Measurements from ENCODE around the gene CPA2. TPM values are rescaled to one million over a fixed set of nuclear protein-coding genes. Genes with fewer than 3 reads are reported as not detected.

Gene CPA2
- total RNA-seq, 1 donor: not detected

Other genes with a start within 250 kb of the CPA2 start
- gene ZC3HC1, start 215.5 kb upstream of the CPA2 start, total RNA-seq: 4.9 TPM
- gene KLHDC10, start 196.3 kb upstream of the CPA2 start, total RNA-seq: 12.4 TPM
- 16.2 TPM for gene TMEM209, start 61.5 kb upstream of the CPA2 start, total RNA-seq
- gene SSMEM1, start 59.0 kb upstream of the CPA2 start, total RNA-seq: not detected
- 0.21 TPM for gene CPA4, start 26.3 kb downstream of the CPA2 start, total RNA-seq
- gene CPA5, start 78.0 kb downstream of the CPA2 start, total RNA-seq: not detected
- not detected for gene CPA1, start 113.6 kb downstream of the CPA2 start, total RNA-seq
- gene CEP41, start 174.2 kb downstream of the CPA2 start, total RNA-seq: 1.9 TPM
- 5.0 TPM for gene MEST, start 225.2 kb downstream of the CPA2 start, total RNA-seq

All from mononuclear cell (primary cell).